CD1c-positive myeloid dendritic cell (primary cell): ENCODE results near the gene OLFM1.
A peak's percentile ranks its signal among the peaks of the same experiment; 100 is the strongest.
"Not testable (repeated sequence)": the region's sequence is repeated elsewhere in the genome, so short reads cannot be mapped to it uniquely, and the experiment has no call there.

Source experiments
- DNase-seq: peaks from one replicate; pipeline ENCODE4 v3.0.0-alpha.2; 2016; ENCODE audit errors: extremely low spot score

The OLFM1 gene

GRCh38 chr9:135152614-135153334 is 65.3 kb downstream of the OLFM1 start:
- DNase-seq = no peak

DNA sequence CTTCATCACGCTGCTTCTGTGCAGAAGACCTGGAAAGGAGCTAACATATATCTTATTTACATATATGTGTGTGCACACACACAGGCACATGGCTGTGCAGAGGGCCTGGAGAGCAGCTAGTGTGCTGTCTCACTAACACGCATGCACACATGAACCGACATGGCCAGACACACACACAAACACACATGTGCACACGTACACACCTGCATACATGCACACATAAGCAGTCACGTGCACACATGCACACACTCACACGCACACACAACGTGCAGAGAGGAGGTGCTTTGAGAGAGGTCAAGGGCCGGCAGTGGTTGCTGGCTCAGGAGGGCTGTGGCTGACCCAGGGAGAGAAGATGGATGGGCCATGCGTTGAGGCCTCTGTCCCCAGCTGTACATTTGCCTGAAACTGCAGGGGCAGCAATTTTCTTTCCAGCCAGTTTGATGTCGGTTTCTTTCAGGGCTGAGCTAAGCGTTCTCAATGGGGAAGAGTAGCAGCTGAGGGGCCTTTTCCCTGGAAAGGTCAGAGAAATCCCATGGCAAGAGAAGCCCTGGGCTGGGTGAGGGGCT is 66.7 kb downstream of the OLFM1 start:
- no peak for DNase-seq

GRCh38 chr9:135155396-135155795 is 67.9 kb downstream of the OLFM1 start:
- no peak for DNase-seq

GRCh38 chr9:135156525-135157510 is 69.3 kb downstream of the OLFM1 start:
- peak; percentile 11 for DNase-seq

DNA sequence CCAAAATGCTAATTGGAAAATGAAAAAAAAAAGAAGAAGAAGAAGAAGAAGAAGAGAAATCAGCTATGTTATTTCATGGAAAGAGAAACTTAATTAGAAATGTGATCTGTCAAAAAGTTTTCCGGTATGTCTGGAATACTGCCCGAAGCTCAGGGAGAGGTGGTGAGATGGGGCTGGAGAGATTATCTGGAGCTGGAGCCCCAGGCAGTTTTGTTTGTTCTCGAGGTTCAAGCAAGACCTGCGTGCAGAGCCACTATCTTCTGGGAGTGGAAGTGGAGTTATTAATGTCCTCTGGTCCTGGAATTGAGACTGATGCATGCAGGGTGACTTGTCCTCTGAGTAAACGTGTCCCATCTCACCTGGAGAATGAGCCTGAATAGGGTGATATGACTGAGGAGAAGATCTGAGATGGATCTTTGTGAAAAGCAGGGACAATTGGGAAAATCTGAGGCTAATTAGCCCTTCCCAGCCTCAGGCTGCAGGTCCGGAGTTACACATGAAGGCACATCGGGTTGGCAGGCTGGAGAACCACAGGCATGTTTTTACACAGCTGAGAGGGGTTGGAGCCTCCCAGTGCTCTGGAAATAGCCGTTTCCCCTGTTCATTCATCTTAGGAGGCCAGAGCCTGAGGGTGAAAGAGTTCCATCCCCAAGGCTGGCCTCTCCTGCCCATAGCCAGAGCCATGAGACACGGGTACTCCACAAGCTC is 70.5 kb downstream of the OLFM1 start:
- DNase-seq = no peak

GRCh38 chr9:135158564-135158937 is 71.1 kb downstream of the OLFM1 start:
- no peak for DNase-seq

DNA sequence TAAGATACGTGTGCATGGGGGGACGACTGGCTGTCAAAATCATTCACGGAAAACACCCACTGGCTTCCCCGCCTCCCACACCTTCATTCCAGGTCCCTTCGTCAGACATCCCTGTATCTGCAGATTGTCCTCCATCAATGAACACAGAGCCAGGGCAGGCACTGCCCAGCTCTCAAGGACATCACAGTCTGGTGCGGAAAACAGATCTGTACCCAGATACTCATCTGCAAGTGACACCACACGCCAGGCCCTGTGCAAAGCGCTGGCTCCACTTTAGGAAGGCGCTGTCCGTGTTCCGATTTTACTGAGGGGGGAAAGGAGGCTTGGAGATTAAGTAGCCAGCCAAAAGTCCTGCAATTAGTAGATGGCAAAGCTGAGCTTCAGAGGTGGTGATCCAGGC is 72.3 kb downstream of the OLFM1 start:
- DNase-seq = no peak

DNA sequence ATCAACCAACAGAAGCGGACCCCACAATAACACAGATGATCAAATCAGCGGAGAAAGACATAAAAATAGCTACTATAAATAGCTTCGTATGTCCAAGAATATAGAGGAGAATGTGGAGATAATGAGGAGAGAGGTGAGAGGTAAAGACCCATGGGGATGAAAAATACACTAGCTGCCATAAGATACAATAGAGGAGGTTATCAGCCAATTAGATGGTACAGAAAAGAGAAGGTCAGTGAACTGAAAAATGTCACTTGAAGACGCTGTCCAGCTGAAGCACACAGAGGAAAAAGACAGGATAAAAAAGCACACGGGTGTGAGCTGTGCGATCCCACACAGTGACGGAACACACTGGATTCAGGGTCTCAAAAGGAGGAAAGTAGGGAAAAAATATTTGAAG is 73.4 kb downstream of the OLFM1 start:
- DNase-seq = no peak

DNA sequence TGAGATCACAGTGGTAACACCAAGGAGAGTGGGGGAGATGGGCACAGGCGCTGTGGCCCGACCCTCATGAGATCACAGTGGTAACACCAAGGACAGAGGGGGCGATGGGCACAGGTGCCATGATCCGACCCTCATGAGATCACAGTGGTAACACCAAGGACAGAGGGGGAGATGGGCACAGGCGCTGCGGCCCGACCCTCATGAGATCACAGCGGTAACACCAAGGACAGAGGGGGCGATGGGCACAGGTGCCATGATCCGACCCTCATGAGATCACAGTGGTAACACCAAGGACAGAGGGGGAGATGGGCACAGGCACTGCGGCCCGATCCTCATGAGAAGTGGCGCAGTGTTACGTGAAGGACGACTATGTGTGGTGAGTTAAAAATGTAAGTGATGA is 75.1 kb downstream of the OLFM1 start:
- DNase-seq = not testable (repeated sequence)

GRCh38 chr9:135163023-135163780 is 75.7 kb downstream of the OLFM1 start:
- DNase-seq = no peak

DNA sequence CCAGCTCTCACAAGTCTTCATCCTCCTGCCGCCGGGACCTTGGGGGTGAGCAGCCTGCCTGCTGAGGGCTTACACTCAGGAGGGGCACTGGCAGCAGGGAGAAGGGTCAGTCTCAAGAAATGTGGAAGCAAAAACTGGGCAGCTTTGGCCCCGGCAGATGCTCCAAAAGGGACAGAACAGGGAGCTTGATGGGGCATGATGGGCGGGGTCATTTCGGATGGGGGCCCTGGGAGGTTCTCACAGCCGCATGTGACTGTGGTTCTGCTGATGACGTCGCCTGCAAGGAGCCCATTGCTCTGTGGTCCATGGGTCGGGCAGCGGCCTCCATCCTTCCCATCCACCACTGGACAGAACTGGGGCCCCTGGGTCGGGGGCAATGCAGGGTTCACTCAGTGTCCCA is 76.6 kb downstream of the OLFM1 start:
- no peak for DNase-seq

GRCh38 chr9:135165003-135165711 is 77.7 kb downstream of the OLFM1 start:
- DNase-seq = no peak

- no peak for DNase-seq
Observed at GRCh38 chr9:135165756-135166519, 78.5 kb downstream of the OLFM1 start.

- no peak for DNase-seq
Observed at GRCh38 chr9:135166565-135166964, 79.1 kb downstream of the OLFM1 start.

DNA sequence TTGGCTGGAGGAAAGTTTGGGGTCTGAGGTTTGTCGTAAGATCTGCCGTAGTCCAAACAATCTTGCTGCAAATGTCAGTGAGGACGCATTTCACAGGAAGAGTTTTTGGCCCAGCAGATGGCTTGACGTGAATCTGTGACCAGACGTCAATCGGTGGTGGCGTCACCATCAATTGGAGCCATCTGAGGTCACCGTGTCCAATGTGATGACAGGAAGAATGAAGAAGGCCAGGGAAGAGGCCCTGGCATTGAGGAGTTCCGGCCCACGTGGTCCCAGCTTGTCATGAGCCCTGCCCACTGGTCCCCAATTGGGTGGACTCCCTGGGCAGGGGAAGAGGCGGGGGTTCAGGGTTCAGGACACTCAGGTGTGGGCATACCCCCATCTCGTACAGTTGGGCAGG is 79.9 kb downstream of the OLFM1 start:
- no peak for DNase-seq

- no peak for DNase-seq
Observed at GRCh38 chr9:135167849-135168655, 80.6 kb downstream of the OLFM1 start.

DNA sequence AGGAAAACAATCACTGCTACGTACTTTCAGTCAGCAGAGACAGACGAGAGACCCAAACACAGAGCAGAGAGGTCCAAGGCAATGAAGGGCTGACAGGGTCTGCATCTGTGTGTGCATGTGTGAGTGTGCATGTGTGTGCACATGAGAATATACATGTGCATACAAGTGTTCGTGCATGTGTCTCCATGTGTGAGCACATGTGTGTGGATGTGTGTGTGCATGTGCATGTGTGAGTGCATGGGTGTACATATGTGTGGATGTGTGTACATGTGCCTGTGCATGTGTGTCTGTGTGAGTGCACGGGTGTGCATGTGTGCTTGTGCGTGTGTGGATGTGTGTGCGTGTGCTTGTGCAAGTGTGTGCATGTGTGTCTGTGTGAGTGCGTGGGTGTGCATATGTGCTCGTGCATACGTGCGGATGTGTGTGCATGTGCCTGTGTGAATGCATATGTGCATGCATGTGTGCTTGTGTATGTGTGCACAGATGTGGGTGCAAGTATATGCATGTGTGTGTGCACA is 82.3 kb downstream of the OLFM1 start:
- DNase-seq = no peak

GRCh38 chr9:135170535-135170934 is 83.1 kb downstream of the OLFM1 start:
- no peak for DNase-seq
